Endodermal cell (in vitro differentiated cells): Measurements from ENCODE around the gene KIZ. TPM values are rescaled to one million over a fixed set of nuclear protein-coding genes. Genes with fewer than 3 reads are reported as not detected.

Experiments used
- DNase-seq: peaks from one replicate; pipeline ENCODE4 v3.0.0-alpha.2; 2017
- H3K27ac ChIP-seq: 2 replicates; pipeline ENCODE4 v1.5.1; 2013; ENCODE audit warnings: mild to moderate bottlenecking, low read depth, low read length, moderate library complexity
- H3K27me3 ChIP-seq: 2 replicates; pipeline ENCODE4 v1.6.1; 2013; ENCODE audit warnings: mild to moderate bottlenecking, low read length, moderate library complexity; ENCODE audit not compliant: insufficient read depth, control insufficient read depth, poor library complexity, severe bottlenecking
- H3K36me3 ChIP-seq: 2 replicates; pipeline ENCODE4 v1.7.0; 2013; ENCODE audit warnings: mild to moderate bottlenecking, low read length, moderate library complexity; ENCODE audit not compliant: control insufficient read depth, insufficient read depth
- H3K4me1 ChIP-seq: one replicate; pipeline ENCODE4 v1.7.0; 2013; ENCODE audit warnings: low read length; ENCODE audit not compliant: control insufficient read depth, insufficient read depth
- H3K4me3 ChIP-seq: 2 replicates; pipeline ENCODE4 v1.5.1; 2013; ENCODE audit warnings: mild to moderate bottlenecking, low read length, moderate library complexity
- H3K9ac ChIP-seq: 2 replicates; pipeline ENCODE4 v1.6.1; 2013; ENCODE audit warnings: mild to moderate bottlenecking, low read length, moderate library complexity; ENCODE audit not compliant: poor library complexity, severe bottlenecking; ENCODE audit errors: extremely low read depth
- H3K9me3 ChIP-seq: 2 replicates; pipeline ENCODE4 v1.6.1; 2013; ENCODE audit warnings: mild to moderate bottlenecking, low read length, moderate library complexity; ENCODE audit not compliant: control insufficient read depth
- H3K27ac Mint-ChIP-seq: 2 replicates; pipeline ENCODE4 v1.8.0; 2020; ENCODE audit warnings: mixed read lengths
- H3K27me3 Mint-ChIP-seq: 2 replicates; pipeline ENCODE4 v1.8.0; 2021; ENCODE audit warnings: mild to moderate bottlenecking, mixed read lengths; ENCODE audit not compliant: insufficient read depth
- H3K36me3 Mint-ChIP-seq: 2 replicates; pipeline ENCODE4 v1.8.0; 2020; ENCODE audit warnings: low read depth, mixed read lengths
- H3K4me1 Mint-ChIP-seq: 2 replicates; pipeline ENCODE4 v1.8.0; 2020; ENCODE audit warnings: mixed read lengths
- H3K4me3 Mint-ChIP-seq: 2 replicates; pipeline ENCODE4 v1.8.0; 2020; ENCODE audit warnings: mild to moderate bottlenecking, moderate library complexity, mixed read lengths
- H3K9me3 Mint-ChIP-seq: 2 replicates; pipeline ENCODE4 v1.8.0; 2020; ENCODE audit warnings: mild to moderate bottlenecking, mixed read lengths
- CTCF ChIP-seq: fragments of 200-600 bp; sonication (generic); conservative IDR thresholded peaks from 2 replicates; pipeline ENCODE4 v1.5.0; 2021; ENCODE audit warnings: antibody characterized with exemption, mild to moderate bottlenecking
- WGBS, 2 experiments: methylation state at CpG; one replicate each; pipeline versions ENCODE4 v1.1.5 to v1.1.7; 2013; ENCODE audit warnings: missing lambda C conversion rate in 2 of 2, mixed read lengths in 1 of 2; ENCODE audit not compliant: insufficient coverage in 1 of 2, insufficient read length in 1 of 2; 5-methylcytosine and 5-hydroxymethylcytosine counted together
- total RNA-seq, 2 donors: library from RNA; stranded (reverse); fragmentation: NEBNext Ultra II Directional in 1 of 2; extraction: Animal tissue kit (Norgen Biotek cat#: 25700) in 1 of 2; gene quantifications; 2 replicates in 1 of 2; 3 replicates in 1 of 2; pipeline ENCODE4 v1.2.1, GENCODE V29; 2021

The KIZ gene
- total RNA-seq, 2 donors from 2014 or later, result 50.3 to 50.8 TPM

- Mint-ChIP-seq H3K27ac (no peak overlapping the region), H3K4me3 (no peak overlapping the region), H3K36me3 (no peaks in the 10 kb centered on the region), H3K9me3 (peaks cover 3% of the 10 kb centered on the region), H3K4me1 (no peaks in the 10 kb centered on the region), H3K27me3 (no peaks in the 10 kb centered on the region)
- H3K4me3 ChIP-seq, result no peak overlapping the region
- no peaks in the 10 kb centered on the region for H3K27me3 ChIP-seq
- H3K27ac ChIP-seq, result no peak overlapping the region
- H3K36me3 ChIP-seq, result no peaks in the 10 kb centered on the region
- 82 to 86% methylated on average over 4 of the region's 4 CpGs for WGBS, 2 experiments
- no peaks in the 10 kb centered on the region for H3K9me3 ChIP-seq
- no peaks in the 10 kb centered on the region for H3K4me1 ChIP-seq
- no peak for DNase-seq
- no peak overlapping the region for H3K9ac ChIP-seq
- no peak for TF ChIP-seq CTCF
Measured at GRCh38 chr20:21118138-21118537, 7.7 kb upstream of the KIZ start.

GRCh38 chr20:21118782-21119181 lies 7.1 kb upstream of the KIZ start:
- H3K27ac Mint-ChIP-seq, result no peak overlapping the region
- Histone ChIP-seq H3K9me3 (no peaks in the 10 kb centered on the region), H3K27ac (no peak overlapping the region), H3K4me3 (no peak overlapping the region), H3K27me3 (no peaks in the 10 kb centered on the region), H3K4me1 (no peaks in the 10 kb centered on the region), H3K9ac (no peak overlapping the region), H3K36me3 (no peaks in the 10 kb centered on the region)
- no peaks in the 10 kb centered on the region for H3K27me3 Mint-ChIP-seq
- H3K36me3 Mint-ChIP-seq, result no peaks in the 10 kb centered on the region
- no peak for DNase-seq
- H3K4me1 Mint-ChIP-seq, result no peaks in the 10 kb centered on the region
- H3K4me3 Mint-ChIP-seq, result no peak overlapping the region
- WGBS, 2 experiments, result 86 to 95% methylated on average over 2 of the region's 2 CpGs
- TF ChIP-seq CTCF, result no peak
- peaks cover 3% of the 10 kb centered on the region for H3K9me3 Mint-ChIP-seq

GRCh38 chr20:21124190-21124589 lies 1.7 kb upstream of the KIZ start:
- H3K4me3 ChIP-seq, result no peak overlapping the region
- peaks cover 23% of the 10 kb centered on the region for H3K4me1 Mint-ChIP-seq
- no peaks in the 10 kb centered on the region for H3K27me3 ChIP-seq
- H3K27ac ChIP-seq, result no peak overlapping the region
- DNase-seq, result no peak
- 88% methylated on average over 3 of the region's 3 CpGs; no CpG with 5 or more reads in 1 of the 2 experiments for WGBS, 2 experiments
- no peaks in the 10 kb centered on the region for H3K9me3 ChIP-seq
- H3K36me3 ChIP-seq, result no peaks in the 10 kb centered on the region
- H3K4me1 ChIP-seq, result no peaks in the 10 kb centered on the region
- H3K27me3 Mint-ChIP-seq, result no peaks in the 10 kb centered on the region
- no peak overlapping the region for H3K27ac Mint-ChIP-seq
- peaks cover 3% of the 10 kb centered on the region for H3K9me3 Mint-ChIP-seq
- no peak overlapping the region for H3K9ac ChIP-seq
- no peak for TF ChIP-seq CTCF
- H3K36me3 Mint-ChIP-seq, result no peaks in the 10 kb centered on the region
- H3K4me3 Mint-ChIP-seq, result no peak overlapping the region
